Putamen (tissue), 1 donor: ENCODE results near the gene C6orf163.

ENCODE experiments used
- DNase-seq: peaks from one replicate; pipeline ENCODE4 v3.0.0-alpha.2; 2016; ENCODE audit warnings: low spot score

Gene C6orf163

GRCh38 chr6:87357479-87358196 lies 13.0 kb downstream of the C6orf163 start:
- no peak for DNase-seq

- no peak for DNase-seq
Observed at GRCh38 chr6:87364602-87365252, 20.1 kb downstream of the C6orf163 start.

GRCh38 chr6:87366072-87366827 lies 21.6 kb downstream of the C6orf163 start:
- no peak for DNase-seq

- no peak for DNase-seq
Observed at GRCh38 chr6:87366899-87367298, 22.3 kb downstream of the C6orf163 start.

GRCh38 chr6:87373377-87373776 lies 28.8 kb downstream of the C6orf163 start:
- DNase-seq: no peak

- no peak for DNase-seq
Observed at GRCh38 chr6:87375315-87375714, 30.7 kb downstream of the C6orf163 start.

- no peak for DNase-seq
Observed at GRCh38 chr6:87376643-87377042, 32.0 kb downstream of the C6orf163 start.

- DNase-seq: no peak
Observed at GRCh38 chr6:87378947-87379346, 34.3 kb downstream of the C6orf163 start.

- DNase-seq: no peak
Observed at GRCh38 chr6:87382861-87383260, 38.2 kb downstream of the C6orf163 start.

- no peak for DNase-seq
Observed at GRCh38 chr6:87384038-87384437, 39.4 kb downstream of the C6orf163 start.

- no peak for DNase-seq
Observed at GRCh38 chr6:87384449-87384848, 39.8 kb downstream of the C6orf163 start.

GRCh38 chr6:87391334-87391733 lies 46.7 kb downstream of the C6orf163 start:
- no peak for DNase-seq

- DNase-seq: peak; percentile 65
Observed at GRCh38 chr6:87393026-87393622, 48.5 kb downstream of the C6orf163 start.

GRCh38 chr6:87395431-87395830 lies 50.8 kb downstream of the C6orf163 start:
- no peak for DNase-seq

GRCh38 chr6:87396595-87397392 lies 52.2 kb downstream of the C6orf163 start:
- peak; percentile 60 for DNase-seq

- no peak for DNase-seq
Observed at GRCh38 chr6:87397656-87398055, 53.0 kb downstream of the C6orf163 start.

GRCh38 chr6:87401832-87402231 lies 57.2 kb downstream of the C6orf163 start:
- DNase-seq: no peak

- DNase-seq: peak; percentile 51
Observed at GRCh38 chr6:87407561-87407900, 62.9 kb downstream of the C6orf163 start.

- DNase-seq: peak; percentile 82
Observed at GRCh38 chr6:87407901-87408720, 63.5 kb downstream of the C6orf163 start, which contains the start of gene CFAP206. TSS of gene CFAP206 (plus strand) at chr6:87407972. CDS start at chr6:87409840, 1,868 bp downstream.

GRCh38 chr6:87408721-87409155 lies 64.1 kb downstream of the C6orf163 start:
- no peak for DNase-seq
